22Rv1 (cell line): Measurements from ENCODE around the gene ASB11.

ENCODE experiments used
- ZFX ChIP-seq: fragments of 450-650 bp; IDR thresholded peaks from 2 replicates; pipeline ENCODE4 v1.6.1; 2017; ENCODE audit warnings: antibody characterized with exemption, borderline replicate concordance
- TF ChIP-seq, protein P1 (sequence below): fragments of 450-650 bp; IDR thresholded peaks from 2 replicates; pipeline ENCODE4 v1.5.1; 2017; ENCODE audit warnings: mild to moderate bottlenecking

DNA sequence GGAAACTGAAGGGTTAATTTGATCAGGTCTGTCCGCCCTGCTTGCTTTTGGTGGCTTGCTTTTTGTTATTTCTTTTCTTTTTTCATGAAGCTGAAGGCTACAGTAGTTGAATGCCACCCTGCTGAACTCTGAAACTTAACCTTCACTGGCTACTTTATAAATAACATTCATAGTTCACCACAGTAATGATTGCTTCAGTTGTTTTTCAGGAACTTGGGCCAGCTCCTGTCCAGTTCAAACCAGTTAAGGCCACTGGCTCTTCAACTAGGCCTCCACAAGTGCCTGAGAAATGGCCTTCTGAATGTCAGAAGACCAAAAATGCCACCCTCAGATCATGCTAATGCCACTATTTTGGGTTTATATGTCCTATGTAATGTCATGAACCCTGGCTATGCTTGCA is 37.8 kb downstream of the ASB11 start:
- TF ChIP-seq, protein P1, sequence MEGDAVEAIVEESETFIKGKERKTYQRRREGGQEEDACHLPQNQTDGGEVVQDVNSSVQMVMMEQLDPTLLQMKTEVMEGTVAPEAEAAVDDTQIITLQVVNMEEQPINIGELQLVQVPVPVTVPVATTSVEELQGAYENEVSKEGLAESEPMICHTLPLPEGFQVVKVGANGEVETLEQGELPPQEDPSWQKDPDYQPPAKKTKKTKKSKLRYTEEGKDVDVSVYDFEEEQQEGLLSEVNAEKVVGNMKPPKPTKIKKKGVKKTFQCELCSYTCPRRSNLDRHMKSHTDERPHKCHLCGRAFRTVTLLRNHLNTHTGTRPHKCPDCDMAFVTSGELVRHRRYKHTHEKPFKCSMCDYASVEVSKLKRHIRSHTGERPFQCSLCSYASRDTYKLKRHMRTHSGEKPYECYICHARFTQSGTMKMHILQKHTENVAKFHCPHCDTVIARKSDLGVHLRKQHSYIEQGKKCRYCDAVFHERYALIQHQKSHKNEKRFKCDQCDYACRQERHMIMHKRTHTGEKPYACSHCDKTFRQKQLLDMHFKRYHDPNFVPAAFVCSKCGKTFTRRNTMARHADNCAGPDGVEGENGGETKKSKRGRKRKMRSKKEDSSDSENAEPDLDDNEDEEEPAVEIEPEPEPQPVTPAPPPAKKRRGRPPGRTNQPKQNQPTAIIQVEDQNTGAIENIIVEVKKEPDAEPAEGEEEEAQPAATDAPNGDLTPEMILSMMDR: no peak
- TF ChIP-seq ZFX: no peak
